Tibial nerve (tissue), 4 donors: Measurements from ENCODE around the gene BLCAP. TPM values are rescaled to one million over a fixed set of nuclear protein-coding genes. Genes with fewer than 3 reads are reported as not detected.
"Not testable (repeated sequence)": the region's sequence is repeated elsewhere in the genome, so short reads cannot be mapped to it uniquely, and the experiment has no call there.

Experiments
- DNase-seq, 2 donors: peaks; one replicate each; pipeline ENCODE4 v3.0.0-alpha.2; 2019; ENCODE audit warnings: low spot score in 2 of 2
- H3K27ac ChIP-seq, 4 donors: fragments of 200-600 bp; sonication (generic) in 3 of 4; one replicate each; pipeline ENCODE4 v1.5.1; 2017 to 2019; ENCODE audit warnings: mild to moderate bottlenecking in 1 of 4
- H3K27me3 ChIP-seq, 2 donors: fragments of 200-600 bp; sonication (generic) in 1 of 2; one replicate each; pipeline versions ENCODE4 v1.5.1 to v1.6.0; 2017 to 2019
- H3K36me3 ChIP-seq, 3 donors: fragments of 200-600 bp; sonication (generic); one replicate each; pipeline ENCODE4 v1.5.1; 2018 to 2019
- H3K4me1 ChIP-seq, 4 donors: fragments of 200-600 bp; sonication (generic) in 3 of 4; one replicate each; pipeline ENCODE4 v1.5.1; 2017 to 2019
- H3K4me3 ChIP-seq, 4 donors: fragments of 200-600 bp; sonication (generic) in 3 of 4; one replicate each; pipeline ENCODE4 v1.5.1; 2017 to 2019; ENCODE audit warnings: mild to moderate bottlenecking in 1 of 4, moderate library complexity in 1 of 4
- H3K9me3 ChIP-seq, 4 donors: fragments of 200-600 bp; sonication (generic) in 3 of 4; one replicate each; pipeline ENCODE4 v1.5.1; 2017 to 2019
- CTCF ChIP-seq, 5 experiments: fragments of 200-600 bp in 3 of 5; fragments of 450-650 bp in 2 of 5; sonication (generic) in 3 of 5; IDR thresholded peaks; one replicate each; pipeline ENCODE4 v1.5.1; 2016 to 2019; ENCODE audit warnings: antibody characterized with exemption in 5 of 5, mild to moderate bottlenecking in 3 of 5, moderate library complexity in 2 of 5
- EP300 ChIP-seq, 2 donors: sonication (generic); formaldehyde crosslinking; IDR thresholded peaks; one replicate each; pipeline ENCODE4 v1.6.1; 2017; ENCODE audit warnings: antibody characterized with exemption in 2 of 2, mild to moderate bottlenecking in 1 of 2
- POLR2A ChIP-seq, 2 donors: fragments of 450-650 bp; IDR thresholded peaks; one replicate each; pipeline ENCODE4 v1.6.1; 2017; ENCODE audit warnings: antibody characterized with exemption in 2 of 2, mild to moderate bottlenecking in 2 of 2, moderate library complexity in 2 of 2
- WGBS, 2 donors: methylation state at CpG; one replicate each; pipeline ENCODE4 v1.1.5; 2018; 5-methylcytosine and 5-hydroxymethylcytosine counted together
- total RNA-seq, 4 donors: library from RNA; depleted of rRNA; stranded (reverse); fragments of >200 nt; gene quantifications; one replicate each; pipeline ENCODE4 v1.1.0, GENCODE V29; 2016

The BLCAP gene
- total RNA-seq, 4 donors from 2014 or later, result 39.8 to 51.3 (median 48.8) TPM

DNA sequence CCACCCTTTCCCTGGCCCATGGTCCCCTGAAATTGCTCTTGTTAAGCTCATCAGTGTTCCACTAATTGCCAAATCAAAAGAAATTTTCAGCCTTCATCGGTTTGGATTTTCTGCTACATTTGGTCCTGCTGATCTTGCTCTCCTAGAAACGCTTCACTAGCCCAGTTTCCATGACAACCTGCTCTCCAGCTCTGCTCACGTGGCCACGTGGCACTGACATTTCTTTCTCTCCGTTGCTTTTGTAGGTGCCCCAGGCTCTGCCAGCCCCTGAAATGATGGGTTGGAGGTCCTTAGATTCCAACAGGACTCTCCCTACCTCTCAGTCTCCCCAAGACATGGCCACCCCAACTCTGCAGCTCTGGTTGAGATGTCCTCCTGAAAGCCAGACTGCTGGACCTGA lies 52.4 kb downstream of the BLCAP start:
- no peak for DNase-seq
- no peaks in the 10 kb centered on the region for H3K36me3 ChIP-seq
- no peak overlapping the region for H3K4me3 ChIP-seq
- peaks cover 0 to 9% (median 0%) of the 10 kb centered on the region in 4 donors for H3K9me3 ChIP-seq
- peaks cover 0 to 3% of the 10 kb centered on the region in 2 donors for H3K27me3 ChIP-seq
- H3K27ac ChIP-seq, result no peak overlapping the region
- 79 to 82% methylated on average over 5 of the region's 5 CpGs for WGBS, 2 donors
- H3K4me1 ChIP-seq, result no peaks in the 10 kb centered on the region
- no peak for TF ChIP-seq EP300 (IDR thresholded peaks at IDR 0.05)

GRCh38 chr20:37474386-37474785 lies 53.3 kb downstream of the BLCAP start:
- Histone ChIP-seq H3K27me3 (peaks cover 0 to 3% of the 10 kb centered on the region in 2 donors), H3K36me3 (no peaks in the 10 kb centered on the region), H3K27ac (no peak overlapping the region), H3K9me3 (peaks cover 0 to 9% (median 0%) of the 10 kb centered on the region in 4 donors), H3K4me3 (no peak overlapping the region), H3K4me1 (no peaks in the 10 kb centered on the region)
- WGBS, 2 donors, result 80 to 81% methylated on average over 4 of the region's 4 CpGs
- DNase-seq, result no peak
- TF ChIP-seq CTCF (IDR thresholded peaks at IDR 0.05) (no peak), EP300 (IDR thresholded peaks at IDR 0.05) (no peak), POLR2A (IDR thresholded peaks at IDR 0.05) (no peak)

- 54 to 69% methylated on average over 11 of the region's 11 CpGs for WGBS, 2 donors
- DNase-seq, result no peak
- H3K9me3 ChIP-seq, result peaks cover 0 to 9% (median 0%) of the 10 kb centered on the region in 4 donors
Observed at GRCh38 chr20:37473249-37474000, 54.3 kb downstream of the BLCAP start.

GRCh38 chr20:37472435-37472834 lies 55.2 kb downstream of the BLCAP start:
- not testable (repeated sequence) for H3K4me1 ChIP-seq, DNase-seq, H3K4me3 ChIP-seq, H3K9me3 ChIP-seq, H3K27me3 ChIP-seq, H3K36me3 ChIP-seq, H3K27ac ChIP-seq
- 84 to 85% methylated on average over 6 of the region's 6 CpGs for WGBS, 2 donors

More at GRCh38 chr20:37473249-37474000, 54.3 kb downstream of the BLCAP start:
- TF ChIP-seq CTCF (IDR thresholded peaks at IDR 0.05) (no peak), EP300 (IDR thresholded peaks at IDR 0.05) (no peak), POLR2A (IDR thresholded peaks at IDR 0.05) (no peak)
- no peaks in the 10 kb centered on the region for H3K36me3 ChIP-seq
- H3K27me3 ChIP-seq, result peaks cover 0 to 3% of the 10 kb centered on the region in 2 donors
- H3K27ac ChIP-seq, result no peak overlapping the region
- H3K4me3 ChIP-seq, result no peak overlapping the region
- H3K4me1 ChIP-seq, result no peaks in the 10 kb centered on the region

DNA sequence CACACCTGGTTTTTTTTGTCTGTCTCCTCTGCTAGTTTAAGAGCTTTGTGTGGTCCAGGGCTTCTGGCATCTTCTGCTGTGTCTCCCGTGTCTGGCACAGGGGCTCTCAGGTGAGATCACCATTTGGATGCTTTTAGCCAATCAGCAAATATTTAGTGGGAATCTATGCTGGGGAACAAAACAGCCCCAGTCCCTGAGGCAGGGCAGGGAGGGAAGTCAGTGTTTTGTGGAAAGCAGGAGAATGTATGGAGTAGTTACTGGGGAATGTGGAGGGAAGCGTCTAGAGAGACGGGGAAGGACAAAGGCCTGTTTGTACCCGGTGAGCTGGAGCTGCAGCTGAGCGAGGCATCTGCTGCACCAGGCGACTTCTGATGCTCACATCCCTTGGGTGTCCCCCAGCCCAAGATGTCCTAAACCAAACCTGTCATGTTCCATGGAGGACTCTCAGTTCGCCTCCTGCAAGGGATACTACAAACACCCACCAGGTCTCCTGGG lies 55.9 kb downstream of the BLCAP start:
- H3K4me3 ChIP-seq, result no peak overlapping the region
- 47% methylated on average over 7 of the region's 7 CpGs for WGBS, 2 donors

DNA sequence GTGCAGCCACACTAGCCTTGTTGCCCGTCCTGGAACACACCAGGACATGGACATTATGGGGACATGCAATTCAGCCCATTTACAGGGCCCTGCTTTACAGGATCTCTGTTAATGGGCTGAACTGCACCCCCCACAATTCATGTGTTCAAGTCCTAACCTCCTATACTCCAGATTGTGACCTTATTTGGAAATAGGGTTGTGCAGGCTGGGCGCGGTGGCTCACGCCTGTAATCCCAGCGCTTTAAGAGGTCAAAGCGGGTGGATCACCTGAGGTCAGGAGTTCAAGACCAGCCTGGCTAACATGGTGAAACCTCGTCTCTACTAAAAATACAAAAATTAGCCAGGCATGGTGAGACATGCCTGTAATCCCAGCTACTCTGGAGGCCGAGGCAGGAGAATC lies 57.5 kb downstream of the BLCAP start:
- H3K9me3 ChIP-seq, H3K4me1 ChIP-seq, H3K27me3 ChIP-seq, H3K27ac ChIP-seq, DNase-seq, H3K36me3 ChIP-seq, H3K4me3 ChIP-seq: not testable (repeated sequence)
- 92% methylated on average over 4 to 8 of the region's 8 CpGs for WGBS, 2 donors

More for the DNA sequence above, 55.9 kb downstream of the BLCAP start:
- Histone ChIP-seq H3K27me3 (peaks cover 0 to 3% of the 10 kb centered on the region in 2 donors), H3K27ac (no peak overlapping the region), H3K4me1 (no peaks in the 10 kb centered on the region), H3K36me3 (no peaks in the 10 kb centered on the region), H3K9me3 (peaks cover 0 to 9% (median 0%) of the 10 kb centered on the region in 4 donors)
- no peak for DNase-seq
- TF ChIP-seq POLR2A (IDR thresholded peaks at IDR 0.05), result no peak
- no peak for TF ChIP-seq EP300 (IDR thresholded peaks at IDR 0.05)

- Histone ChIP-seq H3K9me3 (no peaks in the 10 kb centered on the region), H3K4me1 (no peaks in the 10 kb centered on the region), H3K27me3 (no peaks in the 10 kb centered on the region), H3K36me3 (no peaks in the 10 kb centered on the region), H3K4me3 (no peak overlapping the region), H3K27ac (no peak overlapping the region)
- TF ChIP-seq EP300 (IDR thresholded peaks at IDR 0.05) (no peak), CTCF (IDR thresholded peaks at IDR 0.05) (no peak), POLR2A (IDR thresholded peaks at IDR 0.05) (no peak)
- WGBS, 2 donors, result 93 to 96% methylated on average over 7 of the region's 7 CpGs
- DNase-seq, result no peak
Observed at GRCh38 chr20:37469531-37469930, 58.1 kb downstream of the BLCAP start.
